Activated gamma-delta T cell treated with Interleukin-2 at 50 U/mL for 16 hours (primary cell): ENCODE measurements around the gene DHRSX.
"Not testable (repeated sequence)": the region's sequence is repeated elsewhere in the genome, so short reads cannot be mapped to it uniquely, and the experiment has no call there.

Source experiments
- DNase-seq: peaks from one replicate; pipeline ENCODE4 v3.0.0-alpha.2; 2020

DHRSX gene

GRCh38 chrX:2242326-2242725 is 258.4 kb downstream of the DHRSX start:
- DNase-seq: no peak

- DNase-seq: not testable (repeated sequence)
Observed at GRCh38 chrX:2241496-2241895, 259.3 kb downstream of the DHRSX start.

- DNase-seq: not testable (repeated sequence)
Observed at GRCh38 chrX:2240761-2241160, 260.0 kb downstream of the DHRSX start.

- no peak for DNase-seq
Observed at GRCh38 chrX:2237976-2238375, 262.8 kb downstream of the DHRSX start.

GRCh38 chrX:2231570-2232192 is 269.1 kb downstream of the DHRSX start:
- DNase-seq: no peak

- DNase-seq: no peak
Observed at GRCh38 chrX:2230457-2230856, 270.3 kb downstream of the DHRSX start.

GRCh38 chrX:2228536-2228935 is 272.2 kb downstream of the DHRSX start:
- no peak for DNase-seq

GRCh38 chrX:2226906-2227656 is 273.7 kb downstream of the DHRSX start:
- no peak for DNase-seq

- no peak for DNase-seq
Observed at GRCh38 chrX:2226182-2226581, 274.6 kb downstream of the DHRSX start.

GRCh38 chrX:2224597-2225235 is 276.1 kb downstream of the DHRSX start:
- no peak for DNase-seq

- no peak for DNase-seq
Observed at GRCh38 chrX:2224161-2224560, 276.6 kb downstream of the DHRSX start.

- no peak for DNase-seq
Observed at GRCh38 chrX:2220829-2221567, 279.8 kb downstream of the DHRSX start.

- DNase-seq: no peak
Observed at GRCh38 chrX:2220296-2220695, 280.5 kb downstream of the DHRSX start.

GRCh38 chrX:2214138-2214823 is 286.5 kb downstream of the DHRSX start:
- not testable (repeated sequence) for DNase-seq

GRCh38 chrX:2211667-2212066 is 289.1 kb downstream of the DHRSX start:
- not testable (repeated sequence) for DNase-seq

- DNase-seq: no peak
Observed at GRCh38 chrX:2193273-2193592, 307.5 kb downstream of the DHRSX start.

GRCh38 chrX:2192584-2193272 is 308.0 kb downstream of the DHRSX start:
- DNase-seq: no peak

GRCh38 chrX:2188840-2189239 is 311.9 kb downstream of the DHRSX start:
- no peak for DNase-seq

GRCh38 chrX:2188330-2188792 is 312.4 kb downstream of the DHRSX start:
- no peak for DNase-seq

GRCh38 chrX:2187352-2188115 is 313.2 kb downstream of the DHRSX start:
- DNase-seq: no peak

GRCh38 chrX:2185341-2186082 is 315.3 kb downstream of the DHRSX start:
- no peak for DNase-seq
